GM19452 (cell line): ENCODE data around the gene FOXD2.
A peak's percentile ranks its signal among the peaks of the same experiment; 100 is the strongest.

Experiments
- ATAC-seq: cut with Tn5 transposase; IDR thresholded peaks from one replicate; pipeline ENCODE4 v1.9.1; 2021; ENCODE audit not compliant: unreplicated experiment

The FOXD2 gene

DNA sequence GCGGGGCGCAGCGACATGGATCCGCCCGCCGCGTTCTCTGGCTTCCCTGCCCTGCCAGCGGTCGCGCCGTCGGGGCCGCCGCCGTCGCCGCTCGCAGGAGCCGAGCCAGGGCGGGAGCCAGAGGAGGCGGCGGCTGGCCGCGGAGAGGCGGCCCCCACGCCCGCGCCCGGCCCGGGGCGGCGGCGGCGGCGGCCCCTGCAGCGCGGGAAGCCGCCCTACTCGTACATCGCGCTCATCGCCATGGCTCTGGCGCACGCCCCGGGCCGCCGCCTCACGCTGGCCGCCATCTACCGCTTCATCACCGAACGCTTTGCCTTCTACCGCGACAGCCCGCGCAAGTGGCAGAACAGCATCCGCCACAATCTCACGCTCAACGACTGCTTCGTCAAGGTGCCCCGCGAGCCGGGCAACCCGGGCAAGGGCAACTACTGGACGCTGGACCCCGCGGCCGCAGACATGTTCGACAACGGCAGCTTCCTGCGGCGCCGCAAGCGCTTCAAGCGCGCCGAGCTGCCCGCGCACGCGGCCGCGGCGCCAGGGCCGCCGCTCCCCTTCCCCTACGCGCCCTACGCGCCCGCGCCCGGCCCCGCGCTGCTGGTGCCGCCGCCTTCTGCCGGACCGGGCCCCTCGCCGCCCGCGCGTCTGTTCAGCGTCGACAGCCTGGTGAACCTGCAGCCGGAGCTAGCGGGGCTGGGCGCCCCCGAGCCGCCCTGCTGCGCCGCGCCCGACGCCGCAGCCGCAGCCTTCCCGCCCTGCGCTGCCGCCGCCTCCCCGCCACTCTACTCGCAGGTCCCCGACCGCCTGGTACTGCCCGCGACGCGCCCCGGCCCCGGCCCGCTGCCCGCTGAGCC lies 21.3 kb upstream of the FOXD2 start:
- ATAC-seq, result no peak

DNA sequence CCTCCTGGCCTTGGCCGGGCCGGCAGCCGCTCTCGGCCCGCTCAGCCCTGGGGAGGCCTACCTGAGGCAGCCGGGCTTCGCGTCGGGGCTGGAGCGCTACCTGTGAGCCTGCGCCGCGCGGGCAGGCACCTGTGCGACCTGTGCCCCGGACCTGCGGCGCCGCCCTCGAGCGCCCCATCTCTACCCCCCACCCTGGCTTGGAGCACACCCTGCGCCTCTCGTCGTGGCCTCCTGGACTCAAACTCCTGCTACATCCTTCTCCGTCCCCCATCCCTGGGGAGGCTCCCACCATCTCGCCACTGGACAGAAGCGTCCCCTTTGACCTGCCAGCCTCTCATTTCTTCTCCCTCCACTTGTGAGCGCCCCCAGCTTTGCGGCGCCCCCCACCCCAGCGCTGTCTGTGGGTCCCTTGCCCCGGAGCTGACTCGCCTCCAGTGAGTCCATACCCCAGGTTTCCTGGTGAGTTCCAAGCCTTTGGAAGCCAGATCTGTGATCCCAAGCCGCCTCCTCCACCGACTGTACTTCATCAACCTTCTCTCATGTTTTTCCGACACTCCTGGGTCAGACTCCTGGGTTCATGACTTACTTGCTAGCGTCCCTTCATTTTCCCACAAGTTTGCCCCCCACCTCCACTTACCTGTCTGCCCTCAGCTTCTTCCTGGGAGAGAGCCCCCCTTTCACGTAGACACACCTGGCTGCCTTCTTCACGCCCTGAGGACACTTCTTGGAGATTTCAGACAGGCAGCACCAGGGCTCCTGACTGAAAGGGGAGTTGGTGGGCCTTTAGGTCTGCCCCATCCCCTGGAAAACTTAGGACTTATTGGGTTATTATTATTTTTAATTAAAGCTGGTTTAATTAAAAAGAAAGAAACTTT lies 20.4 kb upstream of the FOXD2 start:
- ATAC-seq, result no peak

DNA sequence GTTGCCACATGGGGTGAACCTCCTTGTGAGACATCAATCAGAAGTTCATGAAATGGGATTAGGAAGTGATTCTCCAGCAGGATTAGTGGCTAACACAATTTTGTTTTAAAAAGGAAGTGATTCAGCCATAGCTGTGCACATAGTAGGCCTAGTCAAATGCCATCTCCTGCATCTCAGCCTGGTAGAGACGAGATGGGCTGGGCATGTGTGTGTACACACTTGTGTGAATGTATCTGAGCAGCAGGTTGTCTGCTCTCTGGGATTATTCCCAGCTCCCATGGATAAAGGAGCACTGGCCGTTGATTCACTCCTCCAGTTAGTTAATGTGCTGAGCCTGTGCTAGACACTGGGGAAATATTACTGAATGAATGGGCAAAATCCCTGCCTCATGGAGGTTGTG lies 19.7 kb upstream of the FOXD2 start:
- no peak for ATAC-seq

DNA sequence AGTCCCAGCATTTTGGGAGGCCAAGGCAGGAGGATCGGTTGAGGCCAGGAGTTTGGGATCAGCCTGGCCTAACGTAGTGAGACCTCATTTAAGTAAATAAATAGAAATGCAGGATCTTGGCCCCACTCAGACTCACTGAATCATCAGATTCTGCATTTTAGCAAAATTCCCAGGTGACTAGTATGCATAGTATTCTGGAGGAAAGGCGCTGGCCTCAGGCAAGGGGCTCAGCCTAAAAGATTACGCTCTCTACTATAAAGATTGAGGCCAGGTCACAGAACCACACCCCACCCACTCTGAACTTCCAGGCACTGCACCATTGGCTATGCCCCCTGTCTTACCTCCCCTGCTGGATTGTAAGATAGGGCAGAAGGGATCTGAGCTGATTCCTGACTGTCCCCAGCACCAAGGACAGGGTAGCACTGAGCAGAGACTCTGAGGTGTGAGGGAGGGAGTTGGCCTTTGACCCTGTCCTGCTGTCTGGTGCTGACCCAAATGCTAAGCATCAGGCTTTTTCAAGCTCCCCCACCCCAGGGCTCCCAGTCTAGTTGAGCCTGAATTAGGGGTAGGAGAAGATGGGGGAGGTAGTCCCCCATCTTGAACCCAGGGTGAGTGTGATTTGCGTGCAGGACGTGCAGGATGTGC lies 19.0 kb upstream of the FOXD2 start:
- no peak for ATAC-seq

DNA sequence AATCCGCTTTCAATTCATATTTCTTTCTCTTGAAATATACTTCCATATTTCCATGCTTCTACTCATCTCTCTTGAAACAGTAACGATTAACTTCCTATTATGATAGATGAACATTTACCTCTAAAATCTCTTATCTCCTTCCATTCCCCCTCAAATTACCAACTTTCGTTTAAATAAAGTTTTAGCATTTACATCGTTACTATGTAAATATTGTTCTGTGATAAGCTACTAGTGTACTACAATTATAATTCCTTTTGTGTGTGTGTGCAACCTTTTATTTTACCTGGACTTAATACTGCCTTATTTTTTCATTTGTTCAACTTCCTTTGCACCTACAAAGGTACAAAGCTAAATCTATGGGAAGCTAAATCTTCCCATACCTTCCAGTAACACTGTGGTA lies 17.3 kb upstream of the FOXD2 start:
- ATAC-seq, result no peak

DNA sequence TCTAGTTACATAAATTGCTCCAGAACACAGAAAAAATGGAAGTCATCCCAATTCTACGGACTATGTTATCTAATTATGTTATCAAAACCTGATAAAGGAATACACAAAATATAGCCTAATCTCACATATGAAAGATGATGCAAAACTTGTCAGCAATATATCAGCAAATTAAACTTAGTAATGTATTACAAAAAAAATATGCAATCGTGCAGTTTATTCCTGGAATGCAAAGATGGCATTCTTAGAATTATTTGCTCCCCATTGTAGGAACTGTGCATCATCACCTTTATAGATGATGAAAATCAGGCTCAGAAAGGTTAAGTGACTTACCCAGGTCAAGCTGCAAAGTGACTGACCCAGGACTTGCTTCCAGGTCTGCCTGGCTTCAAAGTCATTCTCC lies 14.0 kb upstream of the FOXD2 start:
- no peak for ATAC-seq

DNA sequence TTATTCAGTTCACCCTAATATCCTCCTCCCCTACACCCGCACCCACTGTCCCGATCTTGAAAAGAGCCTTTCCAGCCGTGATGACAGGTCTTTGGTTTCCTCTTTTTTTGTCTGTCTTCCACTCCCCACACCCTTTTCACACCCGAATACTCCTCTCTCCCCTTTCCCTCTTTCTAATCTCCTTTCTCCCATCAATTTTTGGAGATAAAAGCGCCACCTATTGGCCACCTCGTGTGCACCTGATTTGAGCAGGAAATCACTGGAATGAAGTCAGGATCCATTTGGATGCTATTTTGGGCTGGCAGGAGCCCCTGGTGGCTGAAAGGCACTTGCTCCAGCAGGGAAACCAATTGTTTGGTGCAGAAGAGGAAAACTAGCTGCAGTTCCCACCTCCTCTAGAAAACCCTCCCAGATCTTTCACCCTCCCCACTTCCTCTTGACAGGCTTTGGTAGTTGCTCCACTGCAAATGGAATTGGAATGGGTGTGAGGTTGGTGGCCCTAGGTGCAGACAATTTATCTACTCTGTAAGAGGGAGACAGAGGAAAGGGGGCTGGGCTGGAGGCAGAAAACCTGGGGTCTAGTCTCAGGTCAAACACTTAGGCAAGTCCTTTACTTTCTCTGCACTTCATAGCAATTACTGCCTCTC lies 13.4 kb upstream of the FOXD2 start:
- no peak for ATAC-seq

DNA sequence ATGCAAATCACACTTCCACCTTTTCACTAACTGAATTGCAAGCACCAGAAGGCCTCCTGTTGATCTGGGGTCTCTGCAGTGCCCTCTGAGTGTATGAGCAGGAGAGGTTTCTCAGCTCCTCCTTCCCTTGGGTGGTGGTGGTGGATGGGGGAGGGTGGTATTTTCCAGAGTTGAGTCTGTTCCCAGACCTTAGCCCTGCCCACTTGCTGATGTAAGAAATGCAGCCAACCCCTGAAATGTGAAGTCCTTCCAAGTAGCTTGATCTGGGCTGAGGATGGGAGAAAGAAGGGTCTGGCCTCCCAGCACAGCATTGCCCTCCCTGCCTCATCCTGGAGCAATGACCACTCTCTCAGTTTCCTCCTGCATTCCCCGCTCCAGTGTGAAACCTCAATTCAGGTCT lies 6.3 kb upstream of the FOXD2 start:
- ATAC-seq, result no peak

DNA sequence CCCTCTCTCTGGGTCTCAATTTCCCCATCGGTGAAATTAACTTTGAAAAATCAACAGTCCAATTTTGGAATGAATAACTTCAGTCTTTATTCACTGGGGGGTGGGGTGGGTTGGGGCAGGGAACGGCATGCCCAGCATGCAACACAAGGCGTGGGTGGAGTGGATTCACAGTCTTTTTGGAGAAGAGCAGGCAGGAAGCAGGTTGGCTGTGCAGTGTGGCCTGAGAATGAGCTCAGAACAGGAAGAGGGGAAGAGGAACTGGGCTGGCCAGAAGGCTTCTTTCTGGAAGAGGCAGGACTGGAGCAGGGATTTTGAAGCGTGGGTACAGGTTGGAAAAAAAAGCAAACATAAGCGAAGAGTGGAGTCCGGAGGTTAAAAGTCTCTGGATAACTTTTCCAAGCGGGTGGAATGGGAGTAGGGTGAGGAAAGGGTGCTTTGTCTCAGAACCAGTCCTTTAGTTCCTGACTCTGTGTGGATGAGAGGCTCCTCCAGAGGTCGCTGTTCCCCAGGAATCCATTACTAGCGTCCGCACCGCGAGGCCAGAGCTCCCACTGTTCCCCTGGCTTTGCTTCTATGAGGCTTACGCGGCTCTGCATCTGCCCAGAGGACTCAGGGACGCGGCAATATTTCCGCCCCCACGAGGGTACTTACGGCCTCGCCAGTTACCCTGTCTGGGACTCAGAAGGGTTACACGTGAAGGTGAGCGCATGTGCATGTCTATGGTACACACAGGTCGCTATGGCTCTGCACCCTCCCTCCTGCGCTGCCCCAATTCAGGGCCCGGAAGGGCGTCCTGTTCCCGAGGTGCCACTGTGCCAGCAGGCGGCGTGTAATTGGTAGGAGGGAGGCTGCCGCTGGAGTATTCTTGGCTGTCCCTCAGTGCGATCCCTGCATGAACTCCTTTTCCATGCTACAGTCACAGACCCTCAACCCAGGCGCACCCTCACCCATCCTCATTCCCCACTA lies 5.5 kb upstream of the FOXD2 start:
- ATAC-seq, result no peak

DNA sequence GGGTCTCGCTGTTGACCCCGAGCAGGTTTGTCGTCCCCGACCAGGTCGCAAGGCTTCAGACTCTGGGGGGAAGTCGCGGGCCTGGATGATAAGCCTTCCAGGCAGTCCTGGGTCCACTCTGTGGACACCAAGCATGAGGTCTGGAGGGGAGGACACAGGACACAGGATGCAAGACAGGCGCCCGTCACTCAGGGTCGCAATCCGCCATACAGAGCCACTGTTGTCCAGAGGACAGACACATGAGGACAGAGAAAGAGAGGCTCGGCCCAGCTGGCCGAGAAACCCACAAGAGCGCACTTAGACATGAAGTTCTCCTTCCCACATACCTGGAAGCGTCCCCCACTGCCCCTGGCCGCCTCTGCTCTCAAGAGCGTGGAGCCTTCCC lies 4.8 kb upstream of the FOXD2 start:
- no peak for ATAC-seq

DNA sequence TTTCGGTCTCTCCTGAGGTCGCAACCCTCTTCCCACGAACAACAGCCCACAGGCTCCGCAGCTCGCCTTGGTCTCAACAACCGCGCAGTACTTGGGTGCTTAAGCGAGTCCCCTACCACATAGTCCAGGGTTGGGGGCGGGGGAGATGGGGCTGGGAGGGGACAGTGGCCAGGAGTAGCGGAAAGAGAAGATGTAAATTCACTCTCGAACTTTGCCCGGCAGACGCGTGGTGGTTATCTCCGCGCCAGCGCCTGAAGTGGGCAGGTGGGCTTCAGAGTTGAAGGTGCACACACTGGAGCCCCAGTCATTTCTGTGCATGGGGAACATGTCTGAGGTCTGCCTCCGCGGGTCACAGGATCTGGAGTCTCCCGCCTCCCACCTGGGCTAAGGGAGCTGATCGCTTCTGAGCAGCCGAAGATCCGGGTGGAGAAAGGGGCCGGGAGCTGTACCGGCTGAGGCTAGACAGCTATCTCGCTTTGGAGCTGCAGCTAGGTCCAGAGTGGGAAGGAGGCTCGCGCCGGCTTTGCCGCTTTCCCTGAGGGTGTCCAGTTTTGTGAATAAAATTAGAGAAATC lies 4.3 kb upstream of the FOXD2 start:
- ATAC-seq, result no peak

DNA sequence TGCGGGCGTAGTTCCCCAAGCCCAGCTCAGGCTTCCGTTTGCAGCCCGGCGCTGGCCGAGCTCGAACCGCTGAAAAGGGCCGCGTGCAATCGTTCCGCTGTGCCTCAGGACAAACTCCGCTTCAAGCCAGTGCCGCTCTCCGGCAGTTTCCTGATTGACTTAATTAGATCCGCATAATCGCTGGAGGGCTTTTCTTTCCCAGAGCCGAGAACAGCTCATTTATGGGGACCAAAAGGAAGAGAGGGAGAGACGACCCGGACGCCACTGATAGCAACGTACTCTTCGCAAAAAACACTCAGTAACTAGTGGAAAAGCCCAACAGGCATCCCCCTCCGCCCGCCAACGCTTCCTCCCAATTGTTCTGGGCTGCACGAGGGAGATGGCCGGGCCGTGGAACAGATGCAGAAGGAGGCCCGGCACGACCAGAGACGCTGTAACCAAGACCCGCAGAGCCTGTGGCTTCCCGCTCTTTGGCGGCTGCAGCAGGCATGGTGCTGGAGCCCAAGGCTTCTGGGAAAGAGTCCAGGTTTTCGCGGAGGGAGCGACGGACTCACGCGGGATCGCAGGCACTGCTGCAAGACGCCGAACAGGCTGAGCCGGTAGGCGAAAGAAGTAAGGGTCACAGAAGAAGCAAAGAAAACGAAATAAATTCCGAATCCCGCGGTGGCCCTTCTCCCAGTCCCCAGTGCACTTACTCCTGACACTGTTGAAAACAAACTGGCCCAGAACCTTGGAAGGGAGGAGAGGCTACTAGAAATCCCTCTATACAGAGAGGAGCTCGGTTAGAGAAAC lies 3.6 kb upstream of the FOXD2 start:
- ATAC-seq, result no peak

DNA sequence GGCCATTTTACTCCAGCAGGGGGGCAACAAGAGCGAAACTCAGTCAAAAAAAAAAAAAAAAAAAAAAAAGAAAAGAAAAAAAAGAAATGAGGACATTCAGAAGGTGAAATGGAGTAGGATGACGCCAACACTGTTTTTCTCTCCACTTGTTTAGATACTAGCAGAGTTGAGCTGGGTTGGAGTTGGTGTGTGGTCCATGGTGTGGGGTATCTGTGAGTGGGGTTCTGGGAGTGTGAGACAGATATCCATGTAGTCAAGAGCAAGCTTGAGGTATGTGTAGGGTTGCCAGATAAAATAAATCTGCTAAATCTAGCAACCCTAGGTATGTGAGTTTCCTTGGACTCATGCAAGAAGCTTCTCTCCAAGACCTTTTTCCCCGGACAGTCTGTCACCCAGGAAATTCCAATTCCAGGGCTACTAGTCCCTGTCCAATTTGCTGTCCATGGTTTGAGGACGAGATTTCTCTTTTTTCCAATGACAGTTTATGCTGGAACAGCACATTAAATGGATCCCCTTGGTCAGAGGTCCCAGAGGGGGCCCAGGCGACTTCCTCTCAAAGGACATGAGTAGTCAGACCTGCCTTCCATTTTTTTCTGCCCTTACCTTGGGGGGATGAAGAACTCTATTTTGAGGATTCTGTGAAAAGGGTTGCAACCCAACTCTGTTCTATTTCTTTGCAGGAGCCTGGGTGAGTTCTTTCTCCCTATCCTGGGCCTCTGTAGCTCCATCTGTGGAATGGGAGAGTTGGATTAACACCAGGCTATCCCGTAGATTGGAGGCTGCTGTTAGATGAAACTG lies 2.1 kb upstream of the FOXD2 start:
- ATAC-seq, result no peak

DNA sequence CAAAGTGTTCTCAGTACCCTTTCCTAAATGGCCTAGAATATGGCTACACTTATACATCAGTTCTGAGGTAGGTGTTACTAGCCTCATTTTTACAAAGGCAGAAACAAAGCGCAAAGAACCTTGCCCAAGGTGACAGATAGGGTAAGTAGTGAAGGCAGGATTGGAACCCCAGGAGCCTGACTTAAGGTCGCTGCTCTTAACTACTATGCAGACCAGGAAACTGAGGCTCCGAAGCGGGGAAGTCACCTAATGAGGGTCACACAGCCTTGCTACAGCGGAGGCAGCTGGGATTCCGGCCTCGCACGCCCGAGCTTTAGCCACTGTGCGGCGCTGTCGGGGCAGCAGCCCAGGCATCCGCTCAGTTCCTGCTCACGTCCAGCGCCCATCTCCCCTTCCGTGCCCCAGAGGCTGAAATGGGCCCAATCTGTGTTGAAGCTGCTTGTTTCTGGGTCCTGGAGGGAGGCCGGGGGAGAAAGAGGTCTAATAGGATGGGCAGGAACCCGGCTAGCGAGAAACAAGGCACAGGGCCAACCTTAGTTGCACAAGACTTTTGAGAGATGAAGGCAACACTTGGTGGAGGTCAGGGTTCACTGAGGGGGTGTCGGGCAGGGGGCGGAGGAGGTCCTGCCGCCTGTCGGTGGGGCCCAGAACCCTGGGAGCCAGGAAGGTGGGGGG lies 1.4 kb upstream of the FOXD2 start:
- peak; percentile 41 for ATAC-seq

DNA sequence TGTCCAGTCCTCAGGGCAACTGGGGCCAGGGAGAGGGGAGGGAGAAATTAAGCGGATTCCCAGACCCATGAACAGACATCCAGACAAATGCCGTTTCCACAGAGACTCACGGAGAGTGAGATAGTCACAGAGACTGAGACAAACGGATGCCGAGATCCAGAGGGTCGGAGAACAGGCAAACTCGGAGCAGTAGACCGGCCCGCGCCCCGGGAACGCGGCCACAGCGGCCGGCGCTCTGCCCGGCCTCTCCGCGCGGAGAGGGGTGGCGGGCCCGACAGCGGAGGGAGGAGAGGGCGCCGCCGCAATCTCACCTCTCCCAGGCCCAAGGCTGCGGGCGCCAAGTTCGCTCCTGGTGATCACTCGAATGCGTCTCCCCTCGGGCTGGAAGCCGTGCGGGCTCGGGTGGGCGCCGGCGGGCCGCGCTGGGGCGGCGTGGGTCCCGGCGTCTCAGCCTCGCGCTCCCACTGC lies 831 bp upstream of the FOXD2 start:
- ATAC-seq, result peak; percentile 13

DNA sequence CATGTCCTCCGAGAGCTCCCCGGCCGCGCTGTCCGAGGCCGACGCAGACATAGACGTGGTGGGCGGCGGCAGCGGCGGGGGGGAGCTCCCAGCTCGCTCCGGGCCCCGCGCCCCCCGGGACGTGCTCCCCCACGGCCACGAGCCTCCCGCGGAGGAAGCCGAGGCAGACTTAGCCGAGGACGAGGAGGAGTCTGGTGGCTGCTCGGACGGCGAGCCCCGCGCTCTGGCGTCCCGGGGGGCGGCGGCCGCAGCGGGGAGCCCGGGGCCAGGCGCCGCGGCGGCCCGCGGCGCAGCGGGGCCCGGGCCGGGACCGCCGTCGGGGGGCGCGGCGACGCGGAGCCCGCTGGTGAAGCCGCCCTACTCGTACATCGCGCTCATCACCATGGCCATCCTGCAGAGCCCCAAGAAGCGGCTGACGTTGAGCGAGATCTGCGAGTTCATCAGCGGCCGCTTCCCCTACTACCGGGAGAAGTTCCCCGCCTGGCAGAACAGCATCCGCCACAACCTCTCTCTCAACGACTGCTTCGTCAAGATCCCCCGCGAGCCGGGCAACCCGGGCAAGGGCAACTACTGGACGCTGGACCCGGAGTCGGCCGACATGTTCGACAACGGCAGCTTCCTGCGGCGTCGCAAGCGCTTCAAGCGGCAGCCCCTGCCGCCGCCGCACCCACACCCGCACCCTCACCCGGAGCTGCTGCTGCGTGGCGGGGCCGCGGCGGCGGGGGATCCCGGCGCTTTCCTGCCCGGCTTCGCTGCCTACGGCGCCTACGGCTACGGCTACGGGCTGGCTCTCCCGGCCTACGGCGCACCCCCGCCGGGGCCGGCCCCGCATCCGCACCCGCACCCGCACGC lies 547 bp downstream of the FOXD2 start:
- ATAC-seq, result no peak
